Astrocyte (in vitro differentiated cells and primary cell): ENCODE data around the gene SCAP. TPM values are rescaled to one million over a fixed set of nuclear protein-coding genes. Genes with fewer than 3 reads are reported as not detected.

Experiments
- DNase-seq: peaks from one replicate; pipeline ENCODE4 v3.0.0-alpha.2; 2010; ENCODE audit warnings: low read depth
- FAIRE-seq: peaks from 2 replicates; lab custom pipeline; 2011; peaks lifted over from hg19 to GRCh38; lab: Jason Lieb, UNC
- H2AFZ ChIP-seq: 2 replicates; pipeline ENCODE4 v1.6.0; 2012; ENCODE audit warnings: low read depth, low read length, inconsistent platforms
- H3K27ac ChIP-seq: 2 replicates; pipeline ENCODE4 v1.5.1; 2011; ENCODE audit warnings: low read depth, low read length, inconsistent platforms
- H3K27me3 ChIP-seq: 2 replicates; pipeline ENCODE4 v1.6.0; 2011; ENCODE audit warnings: low read length, inconsistent platforms; ENCODE audit not compliant: insufficient read depth
- H3K36me3 ChIP-seq: 2 replicates; pipeline ENCODE4 v1.5.1; 2011; ENCODE audit warnings: low read length, inconsistent platforms; ENCODE audit not compliant: insufficient read depth
- H3K4me1 ChIP-seq: 2 replicates; pipeline ENCODE4 v1.5.1; 2011; ENCODE audit warnings: low read length, inconsistent platforms; ENCODE audit not compliant: insufficient read depth
- H3K4me2 ChIP-seq: 2 replicates; pipeline ENCODE4 v1.6.0; 2012; ENCODE audit warnings: low read length, inconsistent platforms
- H3K4me3 ChIP-seq: 2 replicates; pipeline ENCODE4 v1.5.1; 2011; ENCODE audit warnings: low read depth, mild to moderate bottlenecking, low read length, inconsistent platforms; ENCODE audit not compliant: insufficient read depth
- H3K79me2 ChIP-seq: 2 replicates; pipeline ENCODE4 v1.6.0; 2012; ENCODE audit warnings: mild to moderate bottlenecking, low read length, inconsistent platforms; ENCODE audit not compliant: insufficient read depth
- H3K9ac ChIP-seq: 2 replicates; pipeline ENCODE4 v1.6.0; 2012; ENCODE audit warnings: mild to moderate bottlenecking, low read length, inconsistent platforms
- H3K9me3 ChIP-seq: 2 replicates; pipeline ENCODE4 v1.5.1; 2012; ENCODE audit warnings: low read depth, mild to moderate bottlenecking, low read length, inconsistent platforms; ENCODE audit not compliant: insufficient read depth
- H4K20me1 ChIP-seq: 2 replicates; pipeline ENCODE4 v1.6.0; 2012; ENCODE audit warnings: low read length, inconsistent platforms; ENCODE audit not compliant: insufficient read depth
- H3K27ac Mint-ChIP-seq: one replicate; pipeline ENCODE4 v1.8.0; 2021; ENCODE audit warnings: mild to moderate bottlenecking, mixed read lengths; ENCODE audit not compliant: unreplicated experiment
- H3K27me3 Mint-ChIP-seq: one replicate; pipeline ENCODE4 v1.8.0; 2021; ENCODE audit warnings: low read depth, mixed read lengths; ENCODE audit not compliant: unreplicated experiment
- H3K36me3 Mint-ChIP-seq: one replicate; pipeline ENCODE4 v1.8.0; 2021; ENCODE audit warnings: low read depth, mixed read lengths; ENCODE audit not compliant: unreplicated experiment
- H3K4me1 Mint-ChIP-seq: one replicate; pipeline ENCODE4 v1.8.0; 2021; ENCODE audit warnings: low read depth, mixed read lengths; ENCODE audit not compliant: unreplicated experiment
- H3K4me3 Mint-ChIP-seq: one replicate; pipeline ENCODE4 v1.8.0; 2021; ENCODE audit warnings: mild to moderate bottlenecking, moderate library complexity, mixed read lengths; ENCODE audit not compliant: unreplicated experiment
- H3K9me3 Mint-ChIP-seq: one replicate; pipeline ENCODE4 v1.8.0; 2021; ENCODE audit warnings: mild to moderate bottlenecking, mixed read lengths; ENCODE audit not compliant: unreplicated experiment
- CTCF ChIP-seq: IDR thresholded peaks from 2 replicates; pipeline ENCODE4 v1.5.1; 2011; ENCODE audit warnings: low read depth, mild to moderate bottlenecking, inconsistent platforms, low read length, moderate library complexity; ENCODE audit not compliant: insufficient read depth
- EZH2 ChIP-seq: IDR thresholded peaks from 2 replicates; pipeline ENCODE4 v1.6.1; 2012; ENCODE audit warnings: mild to moderate bottlenecking, low read length, inconsistent platforms; ENCODE audit not compliant: insufficient read depth
- total RNA-seq: library from RNA; stranded (reverse); gene quantifications from 2 replicates; pipeline ENCODE4 v1.2.1, GENCODE V29; 2021

SCAP gene
- total RNA-seq, 1 donor from 2014 or later = 47.9 TPM

- TF ChIP-seq CTCF (no peak), EZH2 (no peak)
- no peak overlapping the region for H2AFZ ChIP-seq
- no peak overlapping the region for H3K27ac ChIP-seq
- no peaks in the 10 kb centered on the region for H3K27me3 ChIP-seq
- H3K9me3 ChIP-seq = no peaks in the 10 kb centered on the region
- no peak overlapping the region for H3K9ac ChIP-seq
- H3K36me3 ChIP-seq = peaks cover 11% of the 10 kb centered on the region
- H3K4me3 ChIP-seq = no peak overlapping the region
- Mint-ChIP-seq H3K4me3 (no peak overlapping the region), H3K36me3 (peaks cover 13% of the 10 kb centered on the region), H3K27me3 (no peaks in the 10 kb centered on the region), H3K9me3 (no peaks in the 10 kb centered on the region), H3K27ac (no peak overlapping the region), H3K4me1 (no peaks in the 10 kb centered on the region)
- peaks cover 1% of the 10 kb centered on the region for H3K79me2 ChIP-seq
- H3K4me2 ChIP-seq = no peak overlapping the region
- FAIRE-seq (no peak), DNase-seq (no peak)
- H3K4me1 ChIP-seq = no peaks in the 10 kb centered on the region
- H4K20me1 ChIP-seq = peaks cover 11% of the 10 kb centered on the region
Observed at GRCh38 chr3:47410801-47411646, 64.7 kb downstream of the SCAP start.

- no peak overlapping the region for H3K9ac ChIP-seq
- no peak for TF ChIP-seq EZH2
- TF ChIP-seq CTCF = no peak
- FAIRE-seq (no peak), DNase-seq (no peak)
- no peak overlapping the region for H3K4me2 ChIP-seq
- H3K27ac ChIP-seq = no peak overlapping the region
- H3K4me3 ChIP-seq = no peak overlapping the region
- H3K9me3 Mint-ChIP-seq = no peaks in the 10 kb centered on the region
- peaks cover under 1% of the 10 kb centered on the region for H3K4me1 ChIP-seq
- H3K36me3 Mint-ChIP-seq = peaks cover 12% of the 10 kb centered on the region
- peaks cover under 1% of the 10 kb centered on the region for H3K4me1 Mint-ChIP-seq
- H3K27me3 Mint-ChIP-seq = no peaks in the 10 kb centered on the region
- H4K20me1 ChIP-seq = peaks cover 17% of the 10 kb centered on the region
- H3K79me2 ChIP-seq = peaks cover 8% of the 10 kb centered on the region
- H3K27me3 ChIP-seq = no peaks in the 10 kb centered on the region
- H3K36me3 ChIP-seq = peaks cover 11% of the 10 kb centered on the region
- no peaks in the 10 kb centered on the region for H3K9me3 ChIP-seq
- H3K4me3 Mint-ChIP-seq = no peak overlapping the region
- H3K27ac Mint-ChIP-seq = no peak overlapping the region
- H2AFZ ChIP-seq = no peak overlapping the region
Observed at GRCh38 chr3:47410417-47410720, 65.4 kb downstream of the SCAP start.

- Mint-ChIP-seq H3K4me3 (no peak overlapping the region), H3K9me3 (no peaks in the 10 kb centered on the region), H3K27ac (no peak overlapping the region), H3K4me1 (peaks cover 5% of the 10 kb centered on the region), H3K27me3 (no peaks in the 10 kb centered on the region), H3K36me3 (peaks cover 12% of the 10 kb centered on the region)
- Histone ChIP-seq H3K9me3 (no peaks in the 10 kb centered on the region), H3K79me2 (peaks cover 9% of the 10 kb centered on the region), H3K36me3 (peaks cover 11% of the 10 kb centered on the region), H3K4me2 (no peak overlapping the region), H3K27me3 (no peaks in the 10 kb centered on the region), H3K4me1 (peaks cover 6% of the 10 kb centered on the region), H3K9ac (no peak overlapping the region), H3K4me3 (no peak overlapping the region), H3K27ac (no peak overlapping the region), H2AFZ (no peak overlapping the region), H4K20me1 (peaks cover 22% of the 10 kb centered on the region)
- TF ChIP-seq EZH2 (no peak), CTCF (no peak)
- DNase-seq (no peak), FAIRE-seq (no peak)
Observed at GRCh38 chr3:47409688-47410416, 65.9 kb downstream of the SCAP start.
